ENCODE data around the gene SMIM7. TPM values are rescaled to one million over a fixed set of nuclear protein-coding genes. Genes with fewer than 3 reads are reported as not detected.

Gene SMIM7
- total RNA-seq, 1 donor from 2014 or later = 76.7 TPM

GRCh38 chr19:16660763-16661479 is 977 bp upstream of the SMIM7 start, which contains the start of gene TMEM38A:
TMEM38A (plus strand) TSS chr19:16661139; CDS start chr19:16661218, 79 bp downstream.
- DNase-seq (peak; percentile 78), ATAC-seq (peak; percentile 50)
- peaks cover 20% of the 10 kb centered on the region for H3K4me1 ChIP-seq
- TF ChIP-seq, protein P1, sequence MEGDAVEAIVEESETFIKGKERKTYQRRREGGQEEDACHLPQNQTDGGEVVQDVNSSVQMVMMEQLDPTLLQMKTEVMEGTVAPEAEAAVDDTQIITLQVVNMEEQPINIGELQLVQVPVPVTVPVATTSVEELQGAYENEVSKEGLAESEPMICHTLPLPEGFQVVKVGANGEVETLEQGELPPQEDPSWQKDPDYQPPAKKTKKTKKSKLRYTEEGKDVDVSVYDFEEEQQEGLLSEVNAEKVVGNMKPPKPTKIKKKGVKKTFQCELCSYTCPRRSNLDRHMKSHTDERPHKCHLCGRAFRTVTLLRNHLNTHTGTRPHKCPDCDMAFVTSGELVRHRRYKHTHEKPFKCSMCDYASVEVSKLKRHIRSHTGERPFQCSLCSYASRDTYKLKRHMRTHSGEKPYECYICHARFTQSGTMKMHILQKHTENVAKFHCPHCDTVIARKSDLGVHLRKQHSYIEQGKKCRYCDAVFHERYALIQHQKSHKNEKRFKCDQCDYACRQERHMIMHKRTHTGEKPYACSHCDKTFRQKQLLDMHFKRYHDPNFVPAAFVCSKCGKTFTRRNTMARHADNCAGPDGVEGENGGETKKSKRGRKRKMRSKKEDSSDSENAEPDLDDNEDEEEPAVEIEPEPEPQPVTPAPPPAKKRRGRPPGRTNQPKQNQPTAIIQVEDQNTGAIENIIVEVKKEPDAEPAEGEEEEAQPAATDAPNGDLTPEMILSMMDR (IDR thresholded peaks at IDR 0.05) = no peak
- peaks cover 30% of the 10 kb centered on the region for H3K36me3 ChIP-seq
- H3K27ac ChIP-seq = peak within 1 kb of the TSS; percentile 87
- no peaks in the 10 kb centered on the region for H3K27me3 ChIP-seq
- H3K4me3 ChIP-seq = peak within 1 kb of the TSS; percentile 62
- intact Hi-C loops (cut with DNase I) = no loop called here
- H3K9me3 ChIP-seq = no peaks in the 10 kb centered on the region

DNA sequence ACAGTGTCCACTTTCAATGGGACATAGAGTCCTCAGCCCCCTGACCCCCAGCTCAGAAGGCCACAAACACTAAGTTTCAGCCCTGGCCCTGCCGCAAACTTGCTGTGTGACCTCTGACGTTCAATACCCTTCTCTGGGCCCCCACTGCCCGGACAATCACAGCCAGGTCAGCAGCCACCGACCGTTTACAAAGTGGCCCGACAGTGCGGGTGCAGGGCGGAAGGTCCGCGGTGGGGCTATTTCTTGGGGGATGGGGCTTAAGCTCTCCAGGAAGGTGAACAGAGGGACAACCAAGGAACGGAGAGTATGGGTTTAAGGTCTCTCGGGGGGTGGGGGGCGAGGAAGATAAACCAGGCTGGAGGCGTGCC is 496 bp downstream of the SMIM7 start:
- no peaks in the 10 kb centered on the region for H3K27me3 ChIP-seq
- H3K4me1 ChIP-seq = peaks cover 20% of the 10 kb centered on the region
- H3K4me3 ChIP-seq = peak overlapping the region; percentile 62
- intact Hi-C loops (cut with DNase I) = no loop called here
- peak overlapping the region; percentile 87 for H3K27ac ChIP-seq
- peaks cover 45% of the 10 kb centered on the region for H3K36me3 ChIP-seq
- H3K9me3 ChIP-seq = no peaks in the 10 kb centered on the region
- ATAC-seq (no peak), DNase-seq (no peak)
- TF ChIP-seq, protein P1 (IDR thresholded peaks at IDR 0.05) = no peak

DNA sequence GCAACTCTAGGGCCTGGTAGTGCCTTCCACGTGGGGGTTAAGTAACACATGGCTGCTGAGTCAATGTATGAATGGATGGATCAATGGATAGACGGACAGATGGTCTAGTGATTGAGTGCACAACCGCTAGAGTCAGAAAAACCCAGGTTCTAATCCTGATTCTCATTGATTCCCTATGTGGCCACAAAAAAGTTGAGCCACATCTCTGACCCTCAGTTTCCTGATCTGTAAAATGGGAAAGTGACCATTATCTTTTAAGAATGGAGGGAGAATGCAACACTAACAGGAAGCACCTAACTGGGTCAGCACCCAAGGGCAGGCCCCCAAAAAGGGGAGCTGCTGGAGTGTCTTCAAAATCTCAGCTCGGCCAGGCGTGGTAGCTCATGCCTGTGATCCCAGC is 2.6 kb downstream of the SMIM7 start:
- DNase-seq = no peak
- peaks cover 66% of the 10 kb centered on the region for H3K36me3 ChIP-seq
- TF ChIP-seq, protein P1 (IDR thresholded peaks at IDR 0.05) = no peak
- intact Hi-C loops (cut with DNase I) = no loop called here
- no peak for ATAC-seq
- no peaks in the 10 kb centered on the region for H3K27me3 ChIP-seq
- H3K27ac ChIP-seq = no peak overlapping the region
- H3K9me3 ChIP-seq = no peaks in the 10 kb centered on the region
- H3K4me1 ChIP-seq = peaks cover 20% of the 10 kb centered on the region
- H3K4me3 ChIP-seq = no peak overlapping the region

GRCh38 chr19:16655727-16656126 is 4.2 kb downstream of the SMIM7 start:
- H3K9me3 ChIP-seq = no peaks in the 10 kb centered on the region
- H3K27ac ChIP-seq = no peak overlapping the region
- no peaks in the 10 kb centered on the region for H3K27me3 ChIP-seq
- no peak overlapping the region for H3K4me3 ChIP-seq
- no peak for ATAC-seq
- peaks cover 20% of the 10 kb centered on the region for H3K4me1 ChIP-seq
- peaks cover 79% of the 10 kb centered on the region for H3K36me3 ChIP-seq
- TF ChIP-seq, protein P1 (IDR thresholded peaks at IDR 0.05) = no peak
- no peak for DNase-seq
- intact Hi-C loops (cut with DNase I) = no loop called here

GRCh38 chr19:16654627-16655026 is 5.3 kb downstream of the SMIM7 start:
- no peak overlapping the region for H3K4me3 ChIP-seq
- no peaks in the 10 kb centered on the region for H3K9me3 ChIP-seq
- TF ChIP-seq, protein P1 (IDR thresholded peaks at IDR 0.05) = no peak
- H3K27me3 ChIP-seq = no peaks in the 10 kb centered on the region
- H3K27ac ChIP-seq = no peak overlapping the region
- intact Hi-C loops (cut with DNase I) = no loop called here
- ATAC-seq = no peak
- peaks cover 20% of the 10 kb centered on the region for H3K4me1 ChIP-seq
- peaks cover 84% of the 10 kb centered on the region for H3K36me3 ChIP-seq
- no peak for DNase-seq
